ENCODE measurements around the gene RALGAPB. TPM values are rescaled to one million over a fixed set of nuclear protein-coding genes. Genes with fewer than 3 reads are reported as not detected.

RALGAPB gene
- total and polyA plus RNA-seq, 2 experiments from 2014 or later: 10.2 to 40.4 TPM

GRCh38 chr20:38429301-38429700, 43.3 kb upstream of the RALGAPB start:
- peaks cover 48% of the 10 kb centered on the region for H4K20me1 ChIP-seq (replicated peaks; ENCODE audit: insufficient read depth)

More at GRCh38 chr20:38429301-38429700, 43.3 kb upstream of the RALGAPB start:
- peaks cover 100% of the 10 kb centered on the region for H3K36me3 Mint-ChIP-seq (ENCODE audit: low read depth)
- H3K27me3 Mint-ChIP-seq (ENCODE audit: insufficient read depth, low read depth, poor library complexity): peaks cover 34% of the 10 kb centered on the region
- peaks cover 3% of the 10 kb centered on the region; the same call in 2 of the 3 replicates for H3K9me3 Mint-ChIP-seq
- H3K4me3 Mint-ChIP-seq: no peak overlapping the region
- H3K4me1 Mint-ChIP-seq: peaks cover 22% of the 10 kb centered on the region
- Histone ChIP-seq H3F3A (replicated peaks; ENCODE audit: low read depth) (peaks cover 18% of the 10 kb centered on the region), H3K4me3 (no peak overlapping the region), H3K4me2 (no peak overlapping the region), H2AFZ (no peak overlapping the region), H3K79me2 (replicated peaks; ENCODE audit: insufficient read depth) (peaks cover 93% of the 10 kb centered on the region), H3K27me3 (ENCODE audit: insufficient read depth) (no peaks in the 10 kb centered on the region), H3K27ac (ENCODE audit: low read depth) (no peak overlapping the region), H3K4me1 (ENCODE audit: insufficient read depth) (peaks cover 6% of the 10 kb centered on the region; the same call in 1 of the 2 replicates), H3K9me2 (ENCODE audit: insufficient read depth) (no peaks in the 10 kb centered on the region), H3K36me3 (ENCODE audit: insufficient read depth) (peaks cover 91% of the 10 kb centered on the region)
- TF ChIP-seq POLR2AphosphoS5 (IDR thresholded peaks at IDR 0.05; ENCODE audit: low read depth): no peak
- TF ChIP-seq ZNF462 (CRISPR knock-in tag; IDR thresholded peaks at IDR 0.05): no peak
- no peak for TF ChIP-seq ZNF114 (CRISPR knock-in tag; IDR thresholded peaks at IDR 0.05)
- TF ChIP-seq, protein P1, sequence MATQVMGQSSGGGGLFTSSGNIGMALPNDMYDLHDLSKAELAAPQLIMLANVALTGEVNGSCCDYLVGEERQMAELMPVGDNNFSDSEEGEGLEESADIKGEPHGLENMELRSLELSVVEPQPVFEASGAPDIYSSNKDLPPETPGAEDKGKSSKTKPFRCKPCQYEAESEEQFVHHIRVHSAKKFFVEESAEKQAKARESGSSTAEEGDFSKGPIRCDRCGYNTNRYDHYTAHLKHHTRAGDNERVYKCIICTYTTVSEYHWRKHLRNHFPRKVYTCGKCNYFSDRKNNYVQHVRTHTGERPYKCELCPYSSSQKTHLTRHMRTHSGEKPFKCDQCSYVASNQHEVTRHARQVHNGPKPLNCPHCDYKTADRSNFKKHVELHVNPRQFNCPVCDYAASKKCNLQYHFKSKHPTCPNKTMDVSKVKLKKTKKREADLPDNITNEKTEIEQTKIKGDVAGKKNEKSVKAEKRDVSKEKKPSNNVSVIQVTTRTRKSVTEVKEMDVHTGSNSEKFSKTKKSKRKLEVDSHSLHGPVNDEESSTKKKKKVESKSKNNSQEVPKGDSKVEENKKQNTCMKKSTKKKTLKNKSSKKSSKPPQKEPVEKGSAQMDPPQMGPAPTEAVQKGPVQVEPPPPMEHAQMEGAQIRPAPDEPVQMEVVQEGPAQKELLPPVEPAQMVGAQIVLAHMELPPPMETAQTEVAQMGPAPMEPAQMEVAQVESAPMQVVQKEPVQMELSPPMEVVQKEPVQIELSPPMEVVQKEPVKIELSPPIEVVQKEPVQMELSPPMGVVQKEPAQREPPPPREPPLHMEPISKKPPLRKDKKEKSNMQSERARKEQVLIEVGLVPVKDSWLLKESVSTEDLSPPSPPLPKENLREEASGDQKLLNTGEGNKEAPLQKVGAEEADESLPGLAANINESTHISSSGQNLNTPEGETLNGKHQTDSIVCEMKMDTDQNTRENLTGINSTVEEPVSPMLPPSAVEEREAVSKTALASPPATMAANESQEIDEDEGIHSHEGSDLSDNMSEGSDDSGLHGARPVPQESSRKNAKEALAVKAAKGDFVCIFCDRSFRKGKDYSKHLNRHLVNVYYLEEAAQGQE (IDR thresholded peaks at IDR 0.05; ENCODE audit: unreplicated experiment): no peak
- TF ChIP-seq STAT1 (IDR thresholded peaks at IDR 0.05; ENCODE audit: unreplicated experiment): no peak
- TF ChIP-seq, protein P2, sequence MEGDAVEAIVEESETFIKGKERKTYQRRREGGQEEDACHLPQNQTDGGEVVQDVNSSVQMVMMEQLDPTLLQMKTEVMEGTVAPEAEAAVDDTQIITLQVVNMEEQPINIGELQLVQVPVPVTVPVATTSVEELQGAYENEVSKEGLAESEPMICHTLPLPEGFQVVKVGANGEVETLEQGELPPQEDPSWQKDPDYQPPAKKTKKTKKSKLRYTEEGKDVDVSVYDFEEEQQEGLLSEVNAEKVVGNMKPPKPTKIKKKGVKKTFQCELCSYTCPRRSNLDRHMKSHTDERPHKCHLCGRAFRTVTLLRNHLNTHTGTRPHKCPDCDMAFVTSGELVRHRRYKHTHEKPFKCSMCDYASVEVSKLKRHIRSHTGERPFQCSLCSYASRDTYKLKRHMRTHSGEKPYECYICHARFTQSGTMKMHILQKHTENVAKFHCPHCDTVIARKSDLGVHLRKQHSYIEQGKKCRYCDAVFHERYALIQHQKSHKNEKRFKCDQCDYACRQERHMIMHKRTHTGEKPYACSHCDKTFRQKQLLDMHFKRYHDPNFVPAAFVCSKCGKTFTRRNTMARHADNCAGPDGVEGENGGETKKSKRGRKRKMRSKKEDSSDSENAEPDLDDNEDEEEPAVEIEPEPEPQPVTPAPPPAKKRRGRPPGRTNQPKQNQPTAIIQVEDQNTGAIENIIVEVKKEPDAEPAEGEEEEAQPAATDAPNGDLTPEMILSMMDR (conservative IDR thresholded peaks at IDR 0.05; ENCODE audit: low read depth in 2 of 2): no peak
- no peak for TF ChIP-seq EZH2 (IDR thresholded peaks at IDR 0.05; ENCODE audit: low read depth, unreplicated experiment)
- no peak for TF ChIP-seq ZNF331 (CRISPR knock-in tag; IDR thresholded peaks at IDR 0.05; ENCODE audit: low read depth)
- no peak for TF ChIP-seq JUNB (IDR thresholded peaks at IDR 0.05; ENCODE audit: unreplicated experiment)
- ATAC-seq (no peak), DNase-seq (ENCODE audit: low spot score) (no peak)
- H3K27ac Mint-ChIP-seq: peak overlapping the region; percentile 67; the same call in 1 of the 2 replicates

All from GM23338 (cell line).